GM19035 (cell line): ENCODE results near the gene C10orf90.

ENCODE experiments used
- ATAC-seq: cut with Tn5 transposase; IDR thresholded peaks from one replicate; pipeline ENCODE4 v1.9.1; 2021; ENCODE audit not compliant: unreplicated experiment

The C10orf90 gene

GRCh38 chr10:126670056-126670894 lies at the start of gene C10orf90:
TSS of gene C10orf90 (minus strand) at chr10:126670693. CDS start at chr10:126670480, 213 bp downstream.
- ATAC-seq: no peak

GRCh38 chr10:126716366-126716765 lies 45.9 kb upstream of the C10orf90 start:
- ATAC-seq: no peak

- no peak for ATAC-seq
Measured at GRCh38 chr10:126713594-126713993, 43.1 kb upstream of the C10orf90 start.

GRCh38 chr10:126712681-126713080 lies 42.2 kb upstream of the C10orf90 start:
- no peak for ATAC-seq

- ATAC-seq: no peak
Measured at GRCh38 chr10:126705951-126706565, 35.6 kb upstream of the C10orf90 start.

- no peak for ATAC-seq
Measured at GRCh38 chr10:126705131-126705530, 34.6 kb upstream of the C10orf90 start.

- no peak for ATAC-seq
Measured at GRCh38 chr10:126704649-126705048, 34.2 kb upstream of the C10orf90 start.

GRCh38 chr10:126702181-126702580 lies 31.7 kb upstream of the C10orf90 start:
- no peak for ATAC-seq

GRCh38 chr10:126701526-126701925 lies 31.0 kb upstream of the C10orf90 start:
- no peak for ATAC-seq

- no peak for ATAC-seq
Measured at GRCh38 chr10:126696684-126697083, 26.2 kb upstream of the C10orf90 start.

GRCh38 chr10:126691456-126691855 lies 21.0 kb upstream of the C10orf90 start:
- ATAC-seq: no peak

- no peak for ATAC-seq
Measured at GRCh38 chr10:126690534-126690933, 20.0 kb upstream of the C10orf90 start.

GRCh38 chr10:126689461-126689994 lies 19.0 kb upstream of the C10orf90 start:
- ATAC-seq: no peak

GRCh38 chr10:126687121-126687606 lies 16.7 kb upstream of the C10orf90 start:
- ATAC-seq: no peak

GRCh38 chr10:126686719-126687118 lies 16.2 kb upstream of the C10orf90 start:
- no peak for ATAC-seq

- no peak for ATAC-seq
Measured at GRCh38 chr10:126686268-126686667, 15.8 kb upstream of the C10orf90 start.

GRCh38 chr10:126685756-126686155 lies 15.3 kb upstream of the C10orf90 start:
- no peak for ATAC-seq

GRCh38 chr10:126684171-126684745 lies 13.8 kb upstream of the C10orf90 start:
- no peak for ATAC-seq

- no peak for ATAC-seq
Measured at GRCh38 chr10:126683466-126683865, 13.0 kb upstream of the C10orf90 start.

- no peak for ATAC-seq
Measured at GRCh38 chr10:126675656-126676438, 5.4 kb upstream of the C10orf90 start.
